ENCODE data around the gene SYNE1.

The SYNE1 gene

DNA sequence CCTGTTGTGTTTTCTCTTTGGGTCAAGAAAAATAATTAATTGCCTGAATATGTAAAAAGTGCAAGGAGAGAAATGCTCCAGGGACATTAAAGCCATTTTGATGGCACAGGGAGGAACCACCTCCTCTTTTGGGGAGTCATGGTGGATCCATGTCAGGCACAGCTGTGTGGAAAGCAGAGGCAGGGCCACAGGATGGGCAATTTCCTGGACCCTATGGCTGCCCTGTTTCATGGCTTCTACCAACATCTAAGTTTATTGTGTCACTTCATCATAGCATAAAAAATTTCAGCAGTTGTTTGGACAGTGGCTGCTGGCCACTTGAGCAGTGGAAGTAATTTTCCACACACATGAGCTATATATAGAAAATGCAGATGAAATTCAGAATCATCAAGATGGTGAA, 238.2 kb downstream of the SYNE1 start:
- no peaks in the 10 kb centered on the region for H3K36me3 ChIP-seq (ENCODE audit: control insufficient read depth in 1 of 2, insufficient read depth in 2 of 2, low read length in 2 of 2)
- no peak overlapping the region for H3K23ac ChIP-seq (ENCODE audit: low read length)
- no peak overlapping the region for H2BK5ac ChIP-seq (ENCODE audit: low read depth, low read length, poor library complexity)
- H3K4me3 ChIP-seq (ENCODE audit: low read depth, low read length) = no peak overlapping the region
- no peak overlapping the region for H4K91ac ChIP-seq (ENCODE audit: low read depth, low read length)
- no peak overlapping the region for H2AK5ac ChIP-seq (ENCODE audit: low read length)
- H2AFZ ChIP-seq (ENCODE audit: insufficient read depth, low read length, poor library complexity) = no peak overlapping the region
- no peak overlapping the region for H2BK12ac ChIP-seq (ENCODE audit: low read length)
- H2BK120ac ChIP-seq (ENCODE audit: insufficient read depth, low read length, poor library complexity) = no peak overlapping the region
- H4K8ac ChIP-seq (ENCODE audit: low read depth, low read length) = no peak overlapping the region
- H3K27me3 ChIP-seq (ENCODE audit: insufficient read depth, low read length) = no peaks in the 10 kb centered on the region
- H3K4ac ChIP-seq (ENCODE audit: low read depth, low read length) = no peak overlapping the region
- H3K18ac ChIP-seq (ENCODE audit: low read length) = no peak overlapping the region
- H3K9me3 ChIP-seq (ENCODE audit: insufficient read depth, low read depth, low read length) = no peaks in the 10 kb centered on the region
- H3K79me2 ChIP-seq (ENCODE audit: control insufficient read depth, insufficient read depth, low read length, poor library complexity) = no peaks in the 10 kb centered on the region
- no peaks in the 10 kb centered on the region for H3K79me1 ChIP-seq (ENCODE audit: low read length)
- H3K4me2 ChIP-seq (ENCODE audit: low read length) = no peak overlapping the region
- H3K27ac ChIP-seq (ENCODE audit: low read depth, low read length) = no peak overlapping the region
- no peak for DNase-seq
- no peak overlapping the region for H3K14ac ChIP-seq (ENCODE audit: low read length)
- peaks cover 3 to 4% of the 10 kb centered on the region in 2 experiments for H3K4me1 ChIP-seq (ENCODE audit: control insufficient read depth in 1 of 2, insufficient read depth in 2 of 2, low read length in 2 of 2)
- no peak overlapping the region for H4K12ac ChIP-seq (ENCODE audit: low read depth, low read length)
- H3K9ac ChIP-seq (ENCODE audit: low read length) = no peak overlapping the region

DNA sequence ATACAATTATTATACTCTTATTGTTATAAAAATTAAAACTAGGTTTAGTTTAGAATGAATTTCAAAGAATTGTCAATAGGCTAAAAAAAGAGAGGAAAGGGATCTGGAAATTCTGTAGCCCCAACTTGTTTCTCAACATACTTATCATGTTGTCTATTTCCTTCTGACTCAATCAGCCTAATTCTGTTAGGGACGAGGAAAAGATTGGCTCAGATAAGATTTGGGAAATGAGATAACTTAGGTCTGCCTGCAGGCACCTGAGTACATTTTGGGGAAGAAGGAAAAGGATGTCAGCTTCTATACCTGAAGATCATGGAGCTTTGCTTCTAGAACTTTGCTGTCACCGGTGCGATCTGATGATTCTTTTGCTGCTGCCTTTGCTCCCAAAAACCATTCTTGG, 238.8 kb downstream of the SYNE1 start:
- Histone ChIP-seq H3K79me2 (ENCODE audit: control insufficient read depth, insufficient read depth, low read length, poor library complexity) (no peaks in the 10 kb centered on the region), H3K9me3 (ENCODE audit: insufficient read depth, low read depth, low read length) (no peaks in the 10 kb centered on the region), H3K14ac (ENCODE audit: low read length) (no peak overlapping the region), H4K8ac (ENCODE audit: low read depth, low read length) (no peak overlapping the region), H3K27me3 (ENCODE audit: insufficient read depth, low read length) (no peaks in the 10 kb centered on the region), H4K12ac (ENCODE audit: low read depth, low read length) (no peak overlapping the region), H2BK12ac (ENCODE audit: low read length) (no peak overlapping the region), H2BK120ac (ENCODE audit: insufficient read depth, low read length, poor library complexity) (no peak overlapping the region), H3K4me3 (ENCODE audit: low read depth, low read length) (no peak overlapping the region), H3K23ac (ENCODE audit: low read length) (no peak overlapping the region), H4K91ac (ENCODE audit: low read depth, low read length) (no peak overlapping the region), H2AFZ (ENCODE audit: insufficient read depth, low read length, poor library complexity) (no peak overlapping the region), H2AK5ac (ENCODE audit: low read length) (no peak overlapping the region), H3K18ac (ENCODE audit: low read length) (no peak overlapping the region), H3K4me2 (ENCODE audit: low read length) (no peak overlapping the region), H3K36me3 (ENCODE audit: control insufficient read depth in 1 of 2, insufficient read depth in 2 of 2, low read length in 2 of 2) (no peaks in the 10 kb centered on the region), H3K79me1 (ENCODE audit: low read length) (no peaks in the 10 kb centered on the region), H2BK5ac (ENCODE audit: low read depth, low read length, poor library complexity) (no peak overlapping the region), H3K27ac (ENCODE audit: low read depth, low read length) (no peak overlapping the region), H3K9ac (ENCODE audit: low read length) (no peak overlapping the region), H3K4ac (ENCODE audit: low read depth, low read length) (no peak overlapping the region), H3K4me1 (ENCODE audit: control insufficient read depth in 1 of 2, insufficient read depth in 2 of 2, low read length in 2 of 2) (peaks cover 3 to 4% of the 10 kb centered on the region in 2 experiments)
- WGBS (ENCODE audit: extremely low coverage, insufficient coverage, insufficient read length) = no CpG with 5 or more reads among the region's 3 CpGs
- DNase-seq = peak in 1 of 2 donors; percentile 82

DNA sequence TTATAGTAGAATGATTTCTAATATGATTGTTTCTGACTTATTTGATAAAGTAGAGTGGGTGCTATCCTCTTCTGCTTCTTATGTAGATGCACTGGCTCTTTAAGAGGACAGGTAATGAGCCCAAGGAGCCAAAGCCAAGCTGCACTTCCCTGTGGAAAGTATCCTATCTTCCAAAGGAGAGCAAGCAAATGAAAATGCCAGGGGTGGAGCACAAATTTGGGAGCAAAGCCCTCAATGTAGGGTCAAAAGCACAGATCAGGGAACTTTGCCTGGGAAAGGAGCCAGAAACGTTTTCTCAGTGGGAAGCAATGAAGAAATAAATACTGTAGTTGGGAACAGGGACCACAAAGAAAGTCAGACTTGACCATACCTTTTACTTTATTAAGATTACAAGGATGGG, 242.9 kb downstream of the SYNE1 start:
- Histone ChIP-seq H3K9ac (ENCODE audit: low read length) (no peak overlapping the region), H2BK12ac (ENCODE audit: low read length) (no peak overlapping the region), H3K4me2 (ENCODE audit: low read length) (no peak overlapping the region), H4K8ac (ENCODE audit: low read depth, low read length) (no peak overlapping the region), H3K23ac (ENCODE audit: low read length) (no peak overlapping the region), H4K91ac (ENCODE audit: low read depth, low read length) (no peak overlapping the region), H3K36me3 (ENCODE audit: control insufficient read depth in 1 of 2, insufficient read depth in 2 of 2, low read length in 2 of 2) (no peaks in the 10 kb centered on the region), H3K4me3 (ENCODE audit: low read depth, low read length) (no peak overlapping the region), H2BK5ac (ENCODE audit: low read depth, low read length, poor library complexity) (no peak overlapping the region), H3K4ac (ENCODE audit: low read depth, low read length) (no peak overlapping the region), H3K4me1 (ENCODE audit: control insufficient read depth in 1 of 2, insufficient read depth in 2 of 2, low read length in 2 of 2) (peaks cover 2 to 3% of the 10 kb centered on the region in 2 experiments), H4K12ac (ENCODE audit: low read depth, low read length) (no peak overlapping the region), H3K79me2 (ENCODE audit: control insufficient read depth, insufficient read depth, low read length, poor library complexity) (no peaks in the 10 kb centered on the region), H3K27ac (ENCODE audit: low read depth, low read length) (no peak overlapping the region), H3K14ac (ENCODE audit: low read length) (no peak overlapping the region), H3K79me1 (ENCODE audit: low read length) (no peaks in the 10 kb centered on the region), H3K18ac (ENCODE audit: low read length) (no peak overlapping the region), H2BK120ac (ENCODE audit: insufficient read depth, low read length, poor library complexity) (no peak overlapping the region), H3K27me3 (ENCODE audit: insufficient read depth, low read length) (no peaks in the 10 kb centered on the region), H2AK5ac (ENCODE audit: low read length) (no peak overlapping the region), H3K9me3 (ENCODE audit: insufficient read depth, low read depth, low read length) (no peaks in the 10 kb centered on the region), H2AFZ (ENCODE audit: insufficient read depth, low read length, poor library complexity) (no peak overlapping the region)
- no peak for DNase-seq
- no CpG with 5 or more reads among the region's 1 CpG for WGBS (ENCODE audit: extremely low coverage, insufficient coverage, insufficient read length)

- Histone ChIP-seq H3K79me1 (ENCODE audit: low read length) (no peaks in the 10 kb centered on the region), H3K4me2 (ENCODE audit: low read length) (no peak overlapping the region), H3K27me3 (ENCODE audit: insufficient read depth, low read length) (no peaks in the 10 kb centered on the region), H2BK120ac (ENCODE audit: insufficient read depth, low read length, poor library complexity) (no peak overlapping the region), H3K4me3 (ENCODE audit: low read depth, low read length) (no peak overlapping the region), H3K27ac (ENCODE audit: low read depth, low read length) (no peak overlapping the region), H4K12ac (ENCODE audit: low read depth, low read length) (no peak overlapping the region), H3K14ac (ENCODE audit: low read length) (no peak overlapping the region), H3K9me3 (ENCODE audit: insufficient read depth, low read depth, low read length) (no peaks in the 10 kb centered on the region), H2AK5ac (ENCODE audit: low read length) (no peak overlapping the region), H2BK5ac (ENCODE audit: low read depth, low read length, poor library complexity) (no peak overlapping the region), H4K8ac (ENCODE audit: low read depth, low read length) (no peak overlapping the region), H3K79me2 (ENCODE audit: control insufficient read depth, insufficient read depth, low read length, poor library complexity) (no peaks in the 10 kb centered on the region), H3K4ac (ENCODE audit: low read depth, low read length) (no peak overlapping the region), H3K18ac (ENCODE audit: low read length) (no peak overlapping the region), H4K91ac (ENCODE audit: low read depth, low read length) (no peak overlapping the region), H2AFZ (ENCODE audit: insufficient read depth, low read length, poor library complexity) (no peak overlapping the region), H3K36me3 (ENCODE audit: control insufficient read depth in 1 of 2, insufficient read depth in 2 of 2, low read length in 2 of 2) (no peaks in the 10 kb centered on the region), H2BK12ac (ENCODE audit: low read length) (no peak overlapping the region), H3K23ac (ENCODE audit: low read length) (no peak overlapping the region), H3K9ac (ENCODE audit: low read length) (no peak overlapping the region), H3K4me1 (ENCODE audit: control insufficient read depth in 1 of 2, insufficient read depth in 2 of 2, low read length in 2 of 2) (peaks cover 0 to 2% of the 10 kb centered on the region in 2 experiments)
- WGBS (ENCODE audit: extremely low coverage, insufficient coverage, insufficient read length) = no CpG with 5 or more reads among the region's 6 CpGs
- DNase-seq = no peak
Measured at GRCh38 chr6:152391179-152391880, 245.8 kb downstream of the SYNE1 start.

Data from trophoblast cell (in vitro differentiated cells and primary cell).